HG03460 (cell line): ENCODE results near the gene CDC25C.
"Not testable (repeated sequence)": the region's sequence is repeated elsewhere in the genome, so short reads cannot be mapped to it uniquely, and the experiment has no call there.

ENCODE experiments used
- ATAC-seq: cut with Tn5 transposase; IDR thresholded peaks from one replicate; pipeline ENCODE4 v1.9.1; 2021; ENCODE audit not compliant: unreplicated experiment

Gene CDC25C

GRCh38 chr5:138276402-138277054 lies 55.1 kb downstream of the CDC25C start:
- ATAC-seq, result no peak

- ATAC-seq, result no peak
Measured at GRCh38 chr5:138275895-138276294, 55.7 kb downstream of the CDC25C start.

GRCh38 chr5:138275379-138275782 lies 56.2 kb downstream of the CDC25C start:
- ATAC-seq, result no peak

- ATAC-seq, result no peak
Measured at GRCh38 chr5:138274189-138274853, 57.3 kb downstream of the CDC25C start, which contains the start of gene GFRA3. Gene GFRA3 (minus strand): TSS chr5:138274621. CDS start chr5:138274424, 197 bp downstream.

- no peak for ATAC-seq
Measured at GRCh38 chr5:138273834-138274188, 57.8 kb downstream of the CDC25C start.

- ATAC-seq, result no peak
Measured at GRCh38 chr5:138272681-138273080, 58.9 kb downstream of the CDC25C start.

GRCh38 chr5:138271281-138271680 lies 60.3 kb downstream of the CDC25C start:
- ATAC-seq, result no peak

- ATAC-seq, result no peak
Measured at GRCh38 chr5:138264183-138264582, 67.4 kb downstream of the CDC25C start.

- ATAC-seq, result no peak
Measured at GRCh38 chr5:138263581-138263980, 68.0 kb downstream of the CDC25C start.

GRCh38 chr5:138258704-138259292 lies 72.8 kb downstream of the CDC25C start:
- ATAC-seq, result no peak

- ATAC-seq, result no peak
Measured at GRCh38 chr5:138257583-138257982, 74.0 kb downstream of the CDC25C start.

GRCh38 chr5:138252944-138253343 lies 78.7 kb downstream of the CDC25C start:
- no peak for ATAC-seq

GRCh38 chr5:138247800-138248199 lies 83.8 kb downstream of the CDC25C start:
- not testable (repeated sequence) for ATAC-seq

- ATAC-seq, result no peak
Measured at GRCh38 chr5:138246822-138247221, 84.8 kb downstream of the CDC25C start.

- no peak for ATAC-seq
Measured at GRCh38 chr5:138246334-138246733, 85.3 kb downstream of the CDC25C start.

- no peak for ATAC-seq
Measured at GRCh38 chr5:138245717-138246116, 85.9 kb downstream of the CDC25C start.

- no peak for ATAC-seq
Measured at GRCh38 chr5:138243794-138244193, 87.8 kb downstream of the CDC25C start.

- ATAC-seq, result no peak
Measured at GRCh38 chr5:138241688-138242571, 89.7 kb downstream of the CDC25C start.

- no peak for ATAC-seq
Measured at GRCh38 chr5:138240650-138241385, 90.8 kb downstream of the CDC25C start.

GRCh38 chr5:138238034-138238433 lies 93.6 kb downstream of the CDC25C start:
- no peak for ATAC-seq
